Adipocyte (in vitro differentiated cells): ENCODE measurements around the gene SAMD14.

ENCODE experiments used
- DNase-seq: peaks from one replicate; pipeline ENCODE4 v3.0.0-alpha.2; 2015; ENCODE audit warnings: low read depth
- H3K27me3 ChIP-seq: replicated peaks from 2 replicates; pipeline ENCODE4 v1.7.0; 2013; ENCODE audit warnings: mild to moderate bottlenecking, low read length, moderate library complexity; ENCODE audit not compliant: control insufficient read depth, insufficient read depth
- H3K36me3 ChIP-seq: 2 replicates; pipeline ENCODE4 v1.7.0; 2013; ENCODE audit warnings: low read length, mild to moderate bottlenecking, moderate library complexity; ENCODE audit not compliant: control insufficient read depth, insufficient read depth, severe bottlenecking
- H3K4me1 ChIP-seq: 2 replicates; pipeline ENCODE4 v1.7.0; 2013; ENCODE audit warnings: mild to moderate bottlenecking, low read length, moderate library complexity; ENCODE audit not compliant: control insufficient read depth, insufficient read depth
- H3K4me3 ChIP-seq: 2 replicates; pipeline ENCODE4 v1.7.0; 2013; ENCODE audit warnings: mild to moderate bottlenecking, low read length, moderate library complexity
- H3K9ac ChIP-seq: 2 replicates; pipeline ENCODE4 v1.7.0; 2013; ENCODE audit warnings: mild to moderate bottlenecking, low read length, moderate library complexity
- H3K9me3 ChIP-seq: 2 replicates; pipeline ENCODE4 v1.7.0; 2013; ENCODE audit warnings: mild to moderate bottlenecking, low read length, moderate library complexity; ENCODE audit not compliant: control insufficient read depth

Gene SAMD14

DNA sequence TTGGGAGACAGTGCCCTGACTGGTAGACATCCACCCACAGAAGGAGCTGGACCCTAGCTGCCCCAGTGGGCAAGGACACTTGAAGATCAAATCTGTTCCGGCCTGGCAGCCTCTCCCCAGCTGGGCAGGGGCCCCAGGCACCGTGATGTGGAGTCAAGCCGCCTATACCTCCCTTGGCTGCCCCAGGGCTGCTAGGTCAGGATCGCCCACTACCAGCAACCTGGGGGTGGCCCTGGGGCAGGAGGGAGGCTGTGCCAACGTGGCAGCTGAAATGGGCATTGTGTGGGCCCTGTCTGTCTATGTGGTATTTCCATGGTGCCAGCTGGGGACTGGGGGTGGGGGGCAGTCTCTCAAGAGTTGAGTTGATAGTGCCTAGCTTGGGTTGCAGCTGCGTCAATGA, 33.9 kb downstream of the SAMD14 start:
- Histone ChIP-seq H3K4me3 (peak overlapping the region; percentile 95), H3K9me3 (no peaks in the 10 kb centered on the region), H3K9ac (peak overlapping the region; percentile 93), H3K27me3 (no peaks in the 10 kb centered on the region), H3K36me3 (peaks cover 19% of the 10 kb centered on the region), H3K4me1 (peaks cover 53% of the 10 kb centered on the region)
- peak; percentile 24 for DNase-seq

DNA sequence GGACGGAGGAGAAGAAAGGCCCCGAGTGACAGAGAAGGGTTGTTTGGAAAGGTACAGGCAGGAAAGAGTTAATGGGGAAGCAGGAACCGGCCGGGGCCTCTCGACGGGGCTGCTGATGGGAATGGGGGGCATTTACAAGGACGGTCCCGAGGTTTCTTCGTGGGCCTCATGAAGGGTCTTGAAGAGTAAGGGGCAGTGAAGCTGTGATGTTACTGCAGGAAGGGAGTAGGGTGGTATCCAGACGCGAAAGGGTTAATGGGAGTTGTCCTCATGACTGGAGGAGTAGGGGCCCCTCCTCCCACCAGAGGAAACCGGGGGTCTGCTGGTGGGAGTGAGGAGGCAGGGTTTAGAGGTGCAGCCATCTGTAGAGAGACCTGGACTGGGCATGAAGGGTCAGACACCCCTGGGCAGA, 34.3 kb downstream of the SAMD14 start:
- Histone ChIP-seq H3K36me3 (peaks cover 19% of the 10 kb centered on the region), H3K4me3 (peak overlapping the region; percentile 95), H3K9ac (peak overlapping the region; percentile 93), H3K9me3 (no peaks in the 10 kb centered on the region), H3K4me1 (peaks cover 49% of the 10 kb centered on the region), H3K27me3 (no peaks in the 10 kb centered on the region)
- peak; percentile 40 for DNase-seq

- Histone ChIP-seq H3K36me3 (peaks cover 19% of the 10 kb centered on the region), H3K9ac (peak within 1 kb of the TSS; percentile 93), H3K4me3 (peak within 1 kb of the TSS; percentile 95), H3K4me1 (peaks cover 42% of the 10 kb centered on the region), H3K27me3 (no peaks in the 10 kb centered on the region), H3K9me3 (no peaks in the 10 kb centered on the region)
- peak; percentile 99 for DNase-seq
These were observed 35.0 kb downstream of the SAMD14 start, which contains the start of gene PDK2 for GRCh38 chr17:50094753-50095619. Gene PDK2 (plus strand): TSS chr17:50095351. CDS start chr17:50095436, 85 bp downstream.

DNA sequence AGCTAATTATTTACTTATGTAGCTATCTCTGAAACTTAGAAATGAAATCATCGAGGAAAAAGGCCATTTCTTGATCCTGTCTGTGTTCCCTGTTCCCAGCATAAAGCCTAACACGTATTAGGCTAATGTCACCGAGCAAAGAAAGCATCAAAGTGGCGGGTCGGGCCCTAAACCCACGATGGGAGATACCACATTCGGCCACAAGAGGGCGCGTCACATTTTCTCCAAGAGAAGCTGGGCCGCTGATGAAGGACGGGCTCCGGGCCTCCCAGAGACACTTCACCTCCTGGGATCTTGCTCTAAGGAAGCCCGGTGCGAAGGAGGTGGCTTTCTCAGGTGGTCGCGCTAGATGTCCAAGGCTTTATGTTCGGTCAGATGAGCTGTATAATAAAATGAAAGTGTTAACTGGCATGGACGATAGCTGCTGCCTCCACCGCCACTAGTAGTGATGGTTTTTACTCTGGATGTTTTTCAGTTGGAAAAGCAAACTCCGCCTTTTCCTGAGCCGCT, 35.7 kb downstream of the SAMD14 start:
- DNase-seq = peak; percentile 97
- Histone ChIP-seq H3K9me3 (no peaks in the 10 kb centered on the region), H3K9ac (peak overlapping the region; percentile 93), H3K36me3 (peaks cover 23% of the 10 kb centered on the region), H3K27me3 (no peaks in the 10 kb centered on the region), H3K4me1 (peaks cover 38% of the 10 kb centered on the region), H3K4me3 (peak overlapping the region; percentile 95)

GRCh38 chr17:50093807-50094206, 36.2 kb downstream of the SAMD14 start:
- DNase-seq = no peak
- Histone ChIP-seq H3K4me3 (no peak overlapping the region), H3K9ac (peak overlapping the region; percentile 93), H3K9me3 (no peaks in the 10 kb centered on the region), H3K36me3 (peaks cover 23% of the 10 kb centered on the region), H3K27me3 (no peaks in the 10 kb centered on the region), H3K4me1 (peaks cover 36% of the 10 kb centered on the region)

DNA sequence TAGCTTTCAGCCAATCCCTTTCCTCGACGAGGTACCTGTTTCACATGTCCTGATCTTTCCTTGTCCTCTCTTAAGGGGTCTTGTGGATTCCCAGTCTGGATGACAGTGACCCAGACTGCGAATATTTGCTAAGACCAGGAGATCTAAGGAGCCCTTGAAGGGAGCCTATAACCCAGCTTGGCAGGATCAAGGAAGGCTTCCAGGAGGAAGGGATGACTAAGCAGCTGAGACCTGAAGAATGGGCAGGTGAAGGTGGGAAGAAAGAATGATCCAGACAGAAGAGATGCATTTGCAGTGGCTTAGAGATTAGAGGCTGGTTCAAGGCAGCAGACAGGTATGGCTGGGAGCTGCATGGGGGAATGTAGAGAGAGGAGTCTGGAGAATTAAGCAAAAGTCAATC, 36.7 kb downstream of the SAMD14 start:
- Histone ChIP-seq H3K4me3 (no peak overlapping the region), H3K27me3 (no peaks in the 10 kb centered on the region), H3K9ac (peak overlapping the region; percentile 4), H3K4me1 (peaks cover 32% of the 10 kb centered on the region), H3K9me3 (no peaks in the 10 kb centered on the region), H3K36me3 (peaks cover 17% of the 10 kb centered on the region)
- DNase-seq = no peak

GRCh38 chr17:50091918-50092285, 38.1 kb downstream of the SAMD14 start:
- H3K9ac ChIP-seq = no peak overlapping the region
- no peak for DNase-seq
- no peak overlapping the region for H3K4me3 ChIP-seq
- H3K36me3 ChIP-seq = peaks cover 8% of the 10 kb centered on the region
- no peaks in the 10 kb centered on the region for H3K27me3 ChIP-seq
- peaks cover 19% of the 10 kb centered on the region for H3K4me1 ChIP-seq
- no peaks in the 10 kb centered on the region for H3K9me3 ChIP-seq

- H3K4me1 ChIP-seq = peaks cover 12% of the 10 kb centered on the region
- H3K9ac ChIP-seq = no peak overlapping the region
- no peaks in the 10 kb centered on the region for H3K9me3 ChIP-seq
- H3K27me3 ChIP-seq = no peaks in the 10 kb centered on the region
- no peak overlapping the region for H3K4me3 ChIP-seq
- peaks cover 8% of the 10 kb centered on the region for H3K36me3 ChIP-seq
- no peak for DNase-seq
These were observed 38.7 kb downstream of the SAMD14 start for GRCh38 chr17:50090971-50091917.

- no peaks in the 10 kb centered on the region for H3K9me3 ChIP-seq
- H3K27me3 ChIP-seq = no peaks in the 10 kb centered on the region
- no peak for DNase-seq
These were observed 39.9 kb downstream of the SAMD14 start for GRCh38 chr17:50090071-50090470.

GRCh38 chr17:50088952-50089825, 40.8 kb downstream of the SAMD14 start:
- Histone ChIP-seq H3K9me3 (no peaks in the 10 kb centered on the region), H3K4me1 (no peaks in the 10 kb centered on the region), H3K27me3 (no peaks in the 10 kb centered on the region), H3K4me3 (no peak overlapping the region), H3K9ac (no peak overlapping the region), H3K36me3 (peaks cover 8% of the 10 kb centered on the region)
- no peak for DNase-seq

More at GRCh38 chr17:50090071-50090470, 39.9 kb downstream of the SAMD14 start:
- Histone ChIP-seq H3K4me1 (peaks cover 5% of the 10 kb centered on the region), H3K36me3 (peaks cover 8% of the 10 kb centered on the region), H3K4me3 (no peak overlapping the region), H3K9ac (no peak overlapping the region)
